MM.1S (cell line): ENCODE results near the gene HELZ.

ENCODE experiments used
- DNase-seq: peaks from one replicate; pipeline ENCODE4 v3.0.0-alpha.2; 2015
- H2AFZ ChIP-seq: fragments of 300-600 bp; sonication (generic); 2 replicates; pipeline ENCODE4 v1.6.0; 2016; ENCODE audit warnings: antibody characterized with exemption, low read length
- H3F3A ChIP-seq: fragments of 300-600 bp; sonication (generic); 2 replicates; pipeline ENCODE4 v1.6.1; 2016; ENCODE audit warnings: mild to moderate bottlenecking, antibody characterized with exemption, low read length, moderate library complexity, mixed read lengths; ENCODE audit not compliant: insufficient read depth
- H3K27ac ChIP-seq: fragments of 300-600 bp; sonication (generic); 2 replicates; pipeline ENCODE4 v1.5.1; 2016; ENCODE audit warnings: mild to moderate bottlenecking, low read length
- H3K27me3 ChIP-seq: fragments of 300-600 bp; sonication (generic); replicated peaks from 2 replicates; pipeline ENCODE4 v1.6.0; 2016; ENCODE audit warnings: low read length; ENCODE audit not compliant: insufficient read depth
- H3K36me3 ChIP-seq: fragments of 300-600 bp; sonication (generic); replicated peaks from 2 replicates; pipeline ENCODE4 v1.6.1; 2016; ENCODE audit warnings: mild to moderate bottlenecking, low read length, mixed read lengths; ENCODE audit not compliant: insufficient read depth
- H3K4me1 ChIP-seq: fragments of 300-600 bp; sonication (generic); 2 replicates; pipeline ENCODE4 v1.6.1; 2016; ENCODE audit warnings: low read length, mixed read lengths
- H3K4me2 ChIP-seq: fragments of 300-600 bp; sonication (generic); 2 replicates; pipeline ENCODE4 v1.6.0; 2016; ENCODE audit warnings: low read depth, low read length
- H3K4me3 ChIP-seq: fragments of 300-600 bp; sonication (generic); 2 replicates; pipeline ENCODE4 v1.5.1; 2016; ENCODE audit warnings: low read length, mixed read lengths
- H3K79me2 ChIP-seq: fragments of 300-600 bp; sonication (generic); 2 replicates; pipeline ENCODE4 v1.6.1; 2016; ENCODE audit warnings: mixed run types, low read length, mixed read lengths
- H3K9ac ChIP-seq: fragments of 300-600 bp; sonication (generic); 2 replicates; pipeline ENCODE4 v1.6.1; 2016; ENCODE audit warnings: low read length, mixed read lengths
- H3K9me2 ChIP-seq: fragments of 300-600 bp; sonication (generic); replicated peaks from 2 replicates; pipeline ENCODE4 v1.6.1; 2016; ENCODE audit warnings: mild to moderate bottlenecking, low read length, mixed read lengths; ENCODE audit not compliant: insufficient read depth
- H3K9me3 ChIP-seq: fragments of 300-600 bp; sonication (generic); replicated peaks from 2 replicates; pipeline ENCODE4 v1.6.1; 2016; ENCODE audit warnings: mild to moderate bottlenecking, low read length, mixed read lengths; ENCODE audit not compliant: insufficient read depth
- H4K20me1 ChIP-seq: fragments of 300-600 bp; sonication (generic); 2 replicates; pipeline ENCODE4 v1.6.1; 2016; ENCODE audit warnings: mild to moderate bottlenecking, low read length, moderate library complexity, mixed read lengths; ENCODE audit not compliant: insufficient read depth
- EZH2 ChIP-seq: fragments of 300-600 bp; sonication (generic); optimal IDR thresholded peaks from 2 replicates; pipeline ENCODE3; 2017; ENCODE audit warnings: low read depth, mild to moderate bottlenecking, antibody characterized with exemption, low read length, mixed read lengths
- EZH2phosphoT487 ChIP-seq: fragments of 300-600 bp; sonication (generic); IDR thresholded peaks from 2 replicates; pipeline ENCODE4 v1.6.1; 2018; ENCODE audit warnings: antibody characterized with exemption, low read length
- TF ChIP-seq, protein P1 (sequence below): fragments of 300-600 bp; sonication (generic); IDR thresholded peaks from 2 replicates; pipeline ENCODE4 v1.5.1; 2016; ENCODE audit warnings: antibody characterized with exemption, low read length, mixed read lengths

HELZ gene

DNA sequence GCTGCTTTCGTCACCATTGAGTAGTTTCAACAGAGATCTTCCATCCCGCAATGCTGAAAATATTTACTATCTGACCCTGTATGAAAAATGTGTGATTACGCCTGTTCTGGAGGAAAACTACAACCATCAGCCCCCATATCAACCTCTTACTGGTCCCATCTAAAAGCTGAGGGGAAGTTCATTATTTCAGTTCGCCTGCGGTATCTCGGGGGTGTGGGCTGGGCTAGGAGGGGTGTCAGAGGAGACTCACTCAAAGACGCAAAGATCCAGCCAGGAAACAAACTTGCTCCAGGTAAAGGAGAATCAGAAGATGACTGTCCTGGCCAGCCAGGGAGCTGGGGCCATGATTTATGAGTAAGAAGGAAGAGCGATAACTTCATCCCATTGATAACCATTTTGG is 187.0 kb downstream of the HELZ start:
- TF ChIP-seq EZH2 (no peak), EZH2phosphoT487 (no peak)
- H3F3A ChIP-seq: no peaks in the 10 kb centered on the region
- H2AFZ ChIP-seq: no peak overlapping the region
- H4K20me1 ChIP-seq: no peaks in the 10 kb centered on the region
- H3K4me1 ChIP-seq: no peaks in the 10 kb centered on the region
- no peak overlapping the region for H3K4me3 ChIP-seq
- H3K9ac ChIP-seq: no peak overlapping the region
- H3K4me2 ChIP-seq: no peak overlapping the region
- DNase-seq: no peak
- no peaks in the 10 kb centered on the region for H3K27me3 ChIP-seq
- no peaks in the 10 kb centered on the region for H3K9me3 ChIP-seq
- H3K27ac ChIP-seq: no peak overlapping the region
- H3K79me2 ChIP-seq: no peaks in the 10 kb centered on the region
- H3K36me3 ChIP-seq: no peaks in the 10 kb centered on the region
- H3K9me2 ChIP-seq: no peaks in the 10 kb centered on the region

DNA sequence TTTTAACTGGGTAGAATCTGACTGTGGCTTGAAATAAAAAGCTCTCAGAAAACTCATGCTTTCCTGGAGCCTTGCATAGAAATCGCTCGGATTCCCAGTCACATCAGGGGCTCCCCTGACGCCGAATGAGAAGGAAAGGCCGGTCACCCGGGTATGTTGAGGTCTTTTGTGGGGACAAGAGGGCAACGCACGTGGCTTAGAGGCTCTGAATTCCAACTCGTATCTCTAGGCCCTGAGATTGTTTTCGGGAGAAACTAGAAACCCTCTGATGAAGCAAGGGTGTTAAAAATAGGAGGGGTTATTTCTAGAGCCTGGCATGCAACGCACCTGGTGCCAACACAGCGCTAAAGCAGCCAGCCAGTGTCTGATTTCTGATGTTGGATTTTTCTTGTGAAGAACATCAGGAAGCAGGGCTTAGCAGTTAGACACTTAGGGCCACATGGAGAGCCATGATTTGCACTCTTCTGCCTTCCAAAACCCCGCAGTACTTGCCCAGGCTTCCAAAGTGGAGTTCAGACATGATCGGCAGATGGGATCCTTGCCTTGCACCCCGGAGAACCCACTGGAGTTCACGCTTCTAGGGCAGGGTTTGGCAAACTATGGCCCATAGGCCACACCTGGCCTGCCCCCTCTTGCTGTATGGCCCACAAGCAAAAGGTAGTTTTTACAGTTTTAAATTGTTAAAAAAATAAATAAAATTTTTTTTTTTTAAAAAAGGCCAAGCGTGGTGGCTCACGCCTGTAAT is 188.1 kb downstream of the HELZ start:
- Histone ChIP-seq H3K4me1 (no peaks in the 10 kb centered on the region), H3K9me2 (no peaks in the 10 kb centered on the region), H3K9me3 (no peaks in the 10 kb centered on the region), H4K20me1 (no peaks in the 10 kb centered on the region), H3K27me3 (no peaks in the 10 kb centered on the region), H3K4me3 (no peak overlapping the region), H3K79me2 (no peaks in the 10 kb centered on the region), H3K9ac (no peak overlapping the region), H3K4me2 (no peak overlapping the region), H3F3A (no peaks in the 10 kb centered on the region), H2AFZ (no peak overlapping the region), H3K27ac (no peak overlapping the region), H3K36me3 (no peaks in the 10 kb centered on the region)
- peak; percentile 9 for DNase-seq
- TF ChIP-seq, protein P1, sequence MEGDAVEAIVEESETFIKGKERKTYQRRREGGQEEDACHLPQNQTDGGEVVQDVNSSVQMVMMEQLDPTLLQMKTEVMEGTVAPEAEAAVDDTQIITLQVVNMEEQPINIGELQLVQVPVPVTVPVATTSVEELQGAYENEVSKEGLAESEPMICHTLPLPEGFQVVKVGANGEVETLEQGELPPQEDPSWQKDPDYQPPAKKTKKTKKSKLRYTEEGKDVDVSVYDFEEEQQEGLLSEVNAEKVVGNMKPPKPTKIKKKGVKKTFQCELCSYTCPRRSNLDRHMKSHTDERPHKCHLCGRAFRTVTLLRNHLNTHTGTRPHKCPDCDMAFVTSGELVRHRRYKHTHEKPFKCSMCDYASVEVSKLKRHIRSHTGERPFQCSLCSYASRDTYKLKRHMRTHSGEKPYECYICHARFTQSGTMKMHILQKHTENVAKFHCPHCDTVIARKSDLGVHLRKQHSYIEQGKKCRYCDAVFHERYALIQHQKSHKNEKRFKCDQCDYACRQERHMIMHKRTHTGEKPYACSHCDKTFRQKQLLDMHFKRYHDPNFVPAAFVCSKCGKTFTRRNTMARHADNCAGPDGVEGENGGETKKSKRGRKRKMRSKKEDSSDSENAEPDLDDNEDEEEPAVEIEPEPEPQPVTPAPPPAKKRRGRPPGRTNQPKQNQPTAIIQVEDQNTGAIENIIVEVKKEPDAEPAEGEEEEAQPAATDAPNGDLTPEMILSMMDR: no peak
- TF ChIP-seq EZH2 (no peak), EZH2phosphoT487 (no peak)

DNA sequence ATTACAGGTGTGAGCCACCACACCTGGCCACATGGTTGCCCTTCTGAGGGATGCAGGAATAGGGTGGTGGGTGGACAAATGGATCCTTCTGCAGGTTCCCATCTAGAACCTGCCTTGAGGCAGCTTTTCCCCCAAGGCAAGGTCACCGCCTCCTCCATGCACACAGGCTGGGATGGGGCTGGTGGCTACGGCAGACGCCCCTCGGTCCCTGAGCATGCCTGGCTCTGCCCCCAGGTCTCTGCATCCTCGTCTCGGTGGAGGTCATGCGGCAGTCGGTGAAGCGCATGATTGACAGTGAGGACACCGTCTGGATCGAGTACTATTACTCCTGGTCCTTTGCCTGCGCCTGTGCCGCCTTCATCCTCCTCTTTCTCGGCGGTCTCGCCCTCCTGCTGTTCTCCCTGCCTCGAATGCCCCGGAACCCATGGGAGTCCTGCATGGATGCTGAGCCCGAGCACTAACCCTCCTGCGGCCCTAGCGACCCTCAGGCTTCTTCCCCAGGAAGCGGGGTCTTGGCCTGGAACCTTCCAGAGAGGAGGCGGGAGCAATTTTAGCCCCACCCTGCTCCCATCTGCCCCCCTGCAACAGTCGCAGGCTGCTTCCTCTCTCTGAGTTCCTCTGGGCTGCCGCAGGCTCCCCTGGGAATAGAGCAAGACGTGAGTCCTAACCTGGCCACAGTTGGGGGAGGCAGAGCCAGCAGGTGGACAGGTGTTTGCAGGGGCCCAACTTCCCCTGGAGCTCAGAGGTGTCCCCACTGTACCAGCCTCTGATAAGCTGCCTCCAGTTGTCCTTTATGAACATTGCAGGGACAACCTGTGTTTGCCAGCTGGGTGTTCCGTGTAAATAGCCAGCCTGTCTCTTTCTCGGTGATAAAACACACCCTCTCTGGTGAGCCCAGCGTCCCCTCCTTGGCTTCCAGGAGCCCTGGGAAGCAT is 188.9 kb downstream of the HELZ start:
- Histone ChIP-seq H3K4me3 (no peak overlapping the region), H2AFZ (no peak overlapping the region), H3K9me3 (no peaks in the 10 kb centered on the region), H3K27ac (no peak overlapping the region), H4K20me1 (no peaks in the 10 kb centered on the region), H3K27me3 (no peaks in the 10 kb centered on the region), H3K9me2 (no peaks in the 10 kb centered on the region), H3K4me2 (no peak overlapping the region), H3K4me1 (no peaks in the 10 kb centered on the region), H3K36me3 (no peaks in the 10 kb centered on the region), H3F3A (no peaks in the 10 kb centered on the region), H3K9ac (no peak overlapping the region), H3K79me2 (no peaks in the 10 kb centered on the region)
- TF ChIP-seq, protein P1: no peak
- TF ChIP-seq EZH2: no peak
- no peak for TF ChIP-seq EZH2phosphoT487
- DNase-seq: no peak
